ENCODE measurements around the gene TGFBR2. TPM values are rescaled to one million over a fixed set of nuclear protein-coding genes. Genes with fewer than 3 reads are reported as not detected.
A peak's percentile ranks its signal among the peaks of the same experiment; 100 is the strongest.

TGFBR2 gene
- total and polyA plus RNA-seq, 2 of the 13 experiments (the other 11 are each of a cell fraction or from before 2014, with no cell fraction given) = 82.2 to 187 TPM

DNA sequence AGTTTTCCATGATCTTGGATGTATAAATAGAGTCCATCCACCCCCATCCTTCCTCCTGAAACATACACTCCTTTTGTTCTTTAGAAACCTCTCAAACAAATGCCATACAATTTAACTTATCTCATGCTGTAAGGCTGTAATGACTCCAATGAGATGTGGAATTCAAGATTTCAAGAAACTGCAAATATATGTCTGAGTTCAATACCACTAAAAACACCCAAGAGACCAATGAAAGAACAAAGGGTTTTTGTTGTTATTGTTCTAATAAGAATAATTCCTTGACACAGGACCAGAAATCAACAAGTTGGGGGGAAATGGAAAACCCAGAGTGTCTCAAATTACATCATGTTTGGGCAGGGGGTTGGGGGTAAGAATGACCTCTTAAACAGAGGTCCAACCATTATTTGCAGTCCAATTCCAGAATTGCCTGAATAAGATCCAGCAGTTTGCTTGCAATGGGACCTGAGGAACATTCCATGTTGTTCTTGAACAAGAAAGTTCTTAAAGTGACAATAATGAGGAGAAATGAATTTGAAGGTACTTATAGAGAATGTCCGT is 48.6 kb upstream of the TGFBR2 start (continued):
- TF ChIP-seq, protein P1, sequence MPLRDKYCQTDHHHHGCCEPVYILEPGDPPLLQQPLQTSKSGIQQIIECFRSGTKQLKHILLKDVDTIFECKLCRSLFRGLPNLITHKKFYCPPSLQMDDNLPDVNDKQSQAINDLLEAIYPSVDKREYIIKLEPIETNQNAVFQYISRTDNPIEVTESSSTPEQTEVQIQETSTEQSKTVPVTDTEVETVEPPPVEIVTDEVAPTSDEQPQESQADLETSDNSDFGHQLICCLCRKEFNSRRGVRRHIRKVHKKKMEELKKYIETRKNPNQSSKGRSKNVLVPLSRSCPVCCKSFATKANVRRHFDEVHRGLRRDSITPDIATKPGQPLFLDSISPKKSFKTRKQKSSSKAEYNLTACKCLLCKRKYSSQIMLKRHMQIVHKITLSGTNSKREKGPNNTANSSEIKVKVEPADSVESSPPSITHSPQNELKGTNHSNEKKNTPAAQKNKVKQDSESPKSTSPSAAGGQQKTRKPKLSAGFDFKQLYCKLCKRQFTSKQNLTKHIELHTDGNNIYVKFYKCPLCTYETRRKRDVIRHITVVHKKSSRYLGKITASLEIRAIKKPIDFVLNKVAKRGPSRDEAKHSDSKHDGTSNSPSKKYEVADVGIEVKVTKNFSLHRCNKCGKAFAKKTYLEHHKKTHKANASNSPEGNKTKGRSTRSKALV (CRISPR knock-in tag; IDR thresholded peaks at IDR 0.05) = no peak
- TF ChIP-seq, protein P2, sequence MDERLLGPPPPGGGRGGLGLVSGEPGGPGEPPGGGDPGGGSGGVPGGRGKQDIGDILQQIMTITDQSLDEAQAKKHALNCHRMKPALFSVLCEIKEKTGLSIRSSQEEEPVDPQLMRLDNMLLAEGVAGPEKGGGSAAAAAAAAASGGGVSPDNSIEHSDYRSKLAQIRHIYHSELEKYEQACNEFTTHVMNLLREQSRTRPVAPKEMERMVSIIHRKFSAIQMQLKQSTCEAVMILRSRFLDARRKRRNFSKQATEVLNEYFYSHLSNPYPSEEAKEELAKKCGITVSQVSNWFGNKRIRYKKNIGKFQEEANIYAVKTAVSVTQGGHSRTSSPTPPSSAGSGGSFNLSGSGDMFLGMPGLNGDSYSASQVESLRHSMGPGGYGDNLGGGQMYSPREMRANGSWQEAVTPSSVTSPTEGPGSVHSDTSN (CRISPR knock-in tag; IDR thresholded peaks at IDR 0.05) = no peak
- TF ChIP-seq ZNF660 (CRISPR knock-in tag; IDR thresholded peaks at IDR 0.05; ENCODE audit: borderline replicate concordance, low read depth) (no peak), AHR (CRISPR knock-in tag; IDR thresholded peaks at IDR 0.05) (no peak), ZBTB7A (CRISPR knock-in tag; IDR thresholded peaks at IDR 0.05) (no peak), ZNF484 (CRISPR knock-in tag; IDR thresholded peaks at IDR 0.05; ENCODE audit: borderline replicate concordance, low read depth) (no peak), ZNF282 (IDR thresholded peaks at IDR 0.05; ENCODE audit: partially characterized antibody) (no peak), HNF4A (CRISPR knock-in tag; IDR thresholded peaks at IDR 0.05) (peak; percentile 70), ATAD3A (CRISPR knock-in tag; IDR thresholded peaks at IDR 0.05) (no peak), TCF7L2 (IDR thresholded peaks at IDR 0.05; ENCODE audit: low read depth, low read length) (no peak), SIX4 (CRISPR knock-in tag; IDR thresholded peaks at IDR 0.05) (peak; percentile 77; the same call in 1 of the 2 replicates), GLI4 (CRISPR knock-in tag; IDR thresholded peaks at IDR 0.05; ENCODE audit: borderline replicate concordance) (no peak), HHEX (CRISPR knock-in tag; IDR thresholded peaks at IDR 0.05) (no peak), MED8 (CRISPR knock-in tag; IDR thresholded peaks at IDR 0.05; ENCODE audit: insufficient replicate concordance) (no peak), HNF4G (IDR thresholded peaks at IDR 0.05; ENCODE audit: borderline replicate concordance, low read depth, low read length) (peak; percentile 32; the same call in 1 of the 2 replicates), HNF4G (CRISPR knock-in tag; IDR thresholded peaks at IDR 0.05; ENCODE audit: borderline replicate concordance, low read depth) (no peak), TAF1 (CRISPR knock-in tag; IDR thresholded peaks at IDR 0.05) (no peak), RFXANK (CRISPR knock-in tag; IDR thresholded peaks at IDR 0.05) (no peak)

Data from HepG2 (cell line).